HG03196 (cell line): ENCODE data around the gene RGS16.

Experiments
- ATAC-seq: cut with Tn5 transposase; IDR thresholded peaks from one replicate; pipeline ENCODE4 v1.9.1; 2021; ENCODE audit not compliant: unreplicated experiment

RGS16 gene

DNA sequence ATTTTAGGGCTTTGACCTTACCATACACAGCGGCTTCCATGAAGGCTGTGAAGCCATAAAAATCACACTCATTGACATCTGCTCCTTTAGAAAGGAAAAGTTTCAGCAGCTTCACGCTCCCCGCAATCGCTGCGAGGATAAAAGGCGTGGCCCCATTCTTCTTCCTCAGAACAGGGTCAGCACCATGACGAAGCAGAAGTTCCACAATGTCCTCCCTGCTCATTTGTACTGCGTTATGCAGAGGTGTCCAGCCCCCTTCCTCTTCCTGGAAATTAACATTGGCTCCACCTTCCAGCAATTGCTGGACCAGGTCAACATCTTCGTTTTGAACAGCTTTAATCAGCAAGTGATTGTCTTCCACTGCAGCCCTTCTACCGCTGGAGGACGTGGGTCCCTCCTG, 17.8 kb downstream of the RGS16 start:
- ATAC-seq, result no peak

DNA sequence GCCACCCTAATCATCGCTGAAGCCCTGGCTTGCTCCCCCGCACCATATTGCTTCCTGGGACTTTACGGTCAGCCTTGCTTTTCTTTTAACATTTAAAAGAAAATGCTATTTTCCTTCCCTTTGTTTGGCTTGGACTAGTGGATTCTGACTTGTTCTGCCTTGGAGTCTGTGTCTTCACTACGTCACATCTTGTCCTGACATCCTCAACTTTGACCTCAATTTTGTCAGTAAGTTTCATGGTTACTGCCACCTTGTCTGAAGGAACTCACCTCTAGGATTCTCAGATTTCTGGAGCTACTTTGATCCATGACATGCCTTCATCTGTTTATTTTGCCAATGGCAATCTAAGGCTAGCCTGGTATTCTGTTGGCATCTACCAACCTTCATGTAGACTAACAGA, 19.4 kb downstream of the RGS16 start:
- ATAC-seq, result no peak

DNA sequence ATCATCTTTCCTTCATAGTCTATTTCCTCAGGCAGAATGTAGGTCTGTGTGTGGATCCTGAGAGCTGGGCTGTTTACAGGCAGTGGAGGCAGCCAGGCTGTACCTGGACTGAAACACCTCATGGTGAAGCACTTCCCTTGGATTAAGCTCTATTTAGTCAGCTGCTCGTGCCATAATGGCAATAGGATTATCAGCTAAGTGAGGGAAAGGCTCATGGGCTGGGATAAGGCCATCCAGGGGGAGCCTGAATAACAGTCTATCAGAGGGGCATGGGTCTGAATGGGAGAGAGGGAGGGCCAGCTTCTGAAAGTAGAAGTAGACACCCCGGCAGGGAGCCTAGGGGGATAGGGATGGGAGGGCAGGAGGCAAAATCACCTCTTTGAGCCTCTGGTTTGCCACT, 23.5 kb downstream of the RGS16 start:
- no peak for ATAC-seq

DNA sequence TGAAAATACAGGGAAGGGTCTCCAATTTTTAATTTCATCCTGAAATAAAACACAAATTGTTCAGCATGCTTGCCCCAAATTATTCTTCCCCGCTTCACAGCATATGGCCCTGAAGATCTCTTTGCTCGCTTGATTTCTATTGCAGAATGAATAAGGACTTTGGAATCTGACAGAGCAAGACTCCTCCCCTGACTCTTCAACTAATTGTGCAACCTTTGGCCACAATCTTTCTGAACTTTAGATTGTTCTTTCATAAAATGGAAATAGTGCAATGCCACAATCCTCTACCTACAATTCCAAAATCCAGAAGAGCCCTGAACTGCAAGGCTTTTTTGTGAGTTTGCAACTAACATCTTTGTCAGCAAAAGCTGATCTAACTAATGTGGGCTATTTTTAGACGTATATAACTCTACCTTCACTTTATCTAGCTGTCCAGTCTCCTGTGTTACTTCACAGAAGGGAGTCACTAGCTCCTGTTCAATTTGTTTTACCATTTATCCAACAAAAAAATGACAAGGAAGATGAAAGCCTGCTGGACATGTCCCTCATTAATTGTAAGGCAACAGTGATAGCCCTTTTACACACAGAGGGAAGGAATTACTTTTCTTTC, 28.5 kb downstream of the RGS16 start:
- ATAC-seq, result no peak

DNA sequence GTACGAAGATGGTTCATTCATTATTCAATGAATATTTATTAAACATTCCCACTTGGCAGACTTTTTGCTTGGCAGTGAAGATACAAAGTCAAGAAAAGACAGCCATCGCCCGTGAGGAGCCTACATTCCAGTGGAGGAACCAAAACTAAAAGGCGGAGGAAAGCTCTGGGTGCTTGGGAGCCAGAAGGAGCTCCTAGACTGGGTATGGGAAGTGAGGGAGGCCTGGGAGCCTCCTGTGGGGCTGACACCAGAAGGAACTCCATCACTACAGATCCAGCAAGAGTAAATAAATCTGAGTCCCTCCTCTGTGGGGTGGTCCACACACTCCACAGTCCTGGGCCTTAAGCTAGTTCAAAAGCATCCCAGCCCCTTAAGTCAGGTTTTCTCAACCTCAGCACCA, 30.0 kb downstream of the RGS16 start:
- ATAC-seq, result no peak

DNA sequence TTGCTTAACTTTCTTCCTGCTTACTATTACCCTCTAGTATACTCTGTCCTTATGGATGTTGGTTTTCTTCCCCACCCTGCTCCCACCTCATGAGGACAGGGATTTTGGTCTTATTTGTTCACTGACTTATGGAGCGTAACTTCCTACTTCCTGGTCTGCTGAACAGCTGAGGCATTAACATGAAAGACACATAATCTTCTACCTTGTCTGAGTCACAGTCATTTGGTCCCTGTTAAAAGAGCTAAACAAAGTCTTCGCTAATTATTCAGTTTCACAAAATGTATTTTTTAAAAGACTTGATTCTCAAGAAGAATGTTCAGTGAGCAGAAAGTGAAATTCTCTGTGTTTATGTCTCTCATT, 33.6 kb downstream of the RGS16 start:
- ATAC-seq, result no peak

DNA sequence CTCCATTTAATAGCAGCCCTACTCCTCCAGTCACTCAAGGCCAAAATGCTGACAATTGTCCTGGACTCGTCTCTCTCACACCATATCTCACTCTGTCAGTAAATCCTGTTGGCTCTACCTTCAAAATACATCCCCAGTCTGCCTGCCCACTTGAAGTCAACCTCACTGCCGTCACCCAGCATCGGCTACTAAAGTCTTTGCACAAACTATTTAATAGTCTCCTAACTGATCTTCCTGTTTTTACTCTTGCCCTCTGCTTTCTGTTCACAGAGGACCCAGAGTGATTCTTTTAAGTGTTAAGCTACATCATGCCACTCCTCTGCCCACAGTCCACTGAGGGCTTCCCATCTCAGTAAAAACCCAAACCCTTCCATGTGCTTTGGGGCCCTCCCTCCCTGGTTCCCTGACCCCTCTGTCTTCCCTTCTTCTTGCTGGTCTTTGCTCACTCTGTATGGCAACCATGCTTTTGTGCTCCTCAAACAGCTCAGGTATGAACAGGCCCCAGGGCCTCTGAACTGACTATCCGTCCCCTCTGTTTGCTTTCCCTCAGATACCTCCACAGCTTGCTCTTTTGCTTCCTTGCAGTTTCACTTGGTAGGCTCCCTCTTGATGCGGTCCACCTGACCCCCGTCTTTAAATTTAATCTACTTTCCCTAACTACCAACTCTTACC, 34.1 kb downstream of the RGS16 start:
- no peak for ATAC-seq

DNA sequence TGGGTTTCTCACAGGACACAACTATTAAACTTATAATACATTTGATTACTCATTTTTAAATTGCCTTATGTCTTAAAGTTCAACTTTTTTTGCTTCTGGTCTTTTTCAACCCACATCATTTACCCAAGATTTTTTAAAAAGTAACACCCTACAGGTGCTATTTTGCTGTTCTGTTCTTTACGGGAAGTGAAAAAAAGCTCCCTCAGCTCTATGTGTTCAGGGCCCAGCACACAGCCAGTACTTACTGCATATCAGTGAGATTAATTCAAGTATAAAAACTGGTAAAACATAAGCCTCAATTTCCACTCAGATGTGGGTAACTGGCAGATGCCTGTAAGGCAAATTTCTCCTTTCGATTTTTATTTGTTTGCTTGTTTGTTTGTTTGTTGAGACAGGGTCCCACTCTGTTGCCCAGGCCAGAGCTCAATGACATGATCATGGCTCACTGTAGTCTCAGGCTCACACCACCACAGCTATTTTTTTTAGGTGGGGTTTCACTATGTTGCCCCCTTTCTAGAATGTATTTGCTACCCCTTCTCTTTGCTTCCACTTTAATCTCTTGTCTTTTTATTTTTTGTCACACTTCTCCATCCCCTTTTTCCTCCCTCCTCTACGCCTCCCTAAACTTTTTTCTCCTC, 35.4 kb downstream of the RGS16 start:
- no peak for ATAC-seq

DNA sequence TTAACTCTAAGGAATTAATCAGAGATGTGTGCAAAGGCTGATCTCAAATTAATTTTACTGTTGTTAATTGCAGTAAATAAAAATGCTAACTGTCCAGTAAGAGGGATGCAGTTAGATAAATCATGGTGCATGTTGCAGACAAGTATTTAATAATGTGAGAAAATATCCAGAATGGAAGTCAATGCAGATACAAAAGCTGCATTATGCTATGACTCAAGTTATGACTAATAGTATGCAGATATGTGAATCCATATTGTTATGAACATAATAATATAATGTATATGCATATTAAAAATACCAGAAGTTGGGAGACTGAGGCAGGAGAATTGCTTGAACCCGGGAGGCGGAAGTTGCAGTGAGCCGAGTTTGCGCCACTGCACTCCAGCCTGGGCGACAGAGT, 36.6 kb downstream of the RGS16 start:
- ATAC-seq, result no peak

DNA sequence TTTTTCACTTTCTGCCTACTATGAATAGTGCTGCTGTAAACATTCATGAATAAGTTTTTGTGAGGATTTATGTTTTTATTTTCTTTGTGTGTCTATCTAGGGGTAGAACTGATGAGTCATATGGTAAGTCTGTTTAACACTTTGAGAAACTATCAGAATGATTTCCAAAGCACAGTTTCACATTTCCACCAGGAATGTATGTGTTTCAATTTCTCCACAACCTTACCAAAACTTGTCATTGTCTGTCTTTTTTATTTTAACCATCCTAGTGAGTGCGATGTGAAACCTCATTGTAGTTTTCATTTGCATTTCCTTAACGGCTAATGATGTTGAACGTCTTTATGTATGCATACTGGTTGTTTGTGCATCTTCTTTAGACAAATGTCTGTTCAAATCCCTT, 38.7 kb downstream of the RGS16 start:
- no peak for ATAC-seq

DNA sequence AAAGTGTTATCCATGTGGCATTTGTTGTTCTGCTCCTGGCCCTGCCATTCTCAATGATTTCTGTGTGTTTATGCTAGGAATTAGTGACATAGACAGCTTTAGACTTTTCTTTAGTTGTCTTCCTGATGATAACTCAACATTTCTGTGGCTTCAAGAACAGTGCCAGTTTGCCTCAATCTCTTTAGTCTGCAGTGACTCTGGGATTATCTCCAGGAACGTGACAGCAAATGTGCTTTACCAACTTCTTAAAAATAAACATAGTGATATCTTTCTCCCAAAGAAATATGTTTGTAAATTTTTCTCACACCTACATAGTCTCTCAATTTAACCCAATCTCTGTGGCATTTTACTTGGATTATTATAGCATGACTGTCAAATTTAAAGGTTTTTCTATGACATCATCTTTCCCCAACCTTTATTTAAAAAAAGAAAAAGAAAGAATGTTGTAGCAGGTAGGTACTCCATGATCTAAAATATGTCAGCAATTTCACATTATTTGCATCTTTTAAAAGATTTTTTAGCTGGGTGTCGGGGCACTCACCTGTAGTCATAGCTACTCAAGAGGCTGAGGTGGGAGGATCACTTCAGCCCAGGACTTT, 39.7 kb downstream of the RGS16 start:
- ATAC-seq, result no peak

DNA sequence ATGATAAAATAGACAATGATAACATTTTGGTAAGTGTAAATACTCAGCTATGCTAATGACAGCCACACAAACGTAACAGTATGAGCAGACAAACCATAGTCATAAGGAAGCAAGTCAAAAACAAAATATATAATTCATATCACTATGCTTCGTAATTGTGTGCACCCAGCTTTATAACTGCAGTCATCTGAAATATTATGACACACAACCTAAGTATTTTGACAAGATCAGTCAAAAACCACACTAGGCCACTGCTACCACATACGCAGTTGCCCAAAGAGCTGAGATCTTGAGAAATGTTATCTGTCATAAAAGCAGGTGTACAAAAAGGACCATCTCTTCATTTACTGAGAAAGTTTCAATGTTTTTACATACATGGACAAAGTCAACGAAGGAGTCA, 41.1 kb downstream of the RGS16 start:
- ATAC-seq, result no peak

DNA sequence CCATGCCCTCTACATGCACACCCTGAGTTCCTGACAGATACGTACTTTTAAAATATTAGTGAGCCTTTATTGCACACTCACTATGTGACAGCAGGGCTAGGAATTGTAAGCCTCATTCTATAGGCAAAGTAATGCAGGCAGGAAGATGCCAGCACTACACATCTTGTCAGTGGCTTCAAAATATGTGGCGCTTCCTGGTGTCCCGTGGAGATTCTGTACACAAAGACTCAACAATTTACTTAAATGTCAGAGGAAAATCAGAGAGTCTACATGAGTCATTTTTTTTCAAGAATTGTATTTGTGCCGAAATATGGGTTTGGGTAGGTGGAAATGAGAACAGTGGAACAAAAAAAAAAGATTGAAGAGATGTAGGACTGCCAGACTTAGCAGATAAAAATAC, 42.7 kb downstream of the RGS16 start:
- no peak for ATAC-seq

DNA sequence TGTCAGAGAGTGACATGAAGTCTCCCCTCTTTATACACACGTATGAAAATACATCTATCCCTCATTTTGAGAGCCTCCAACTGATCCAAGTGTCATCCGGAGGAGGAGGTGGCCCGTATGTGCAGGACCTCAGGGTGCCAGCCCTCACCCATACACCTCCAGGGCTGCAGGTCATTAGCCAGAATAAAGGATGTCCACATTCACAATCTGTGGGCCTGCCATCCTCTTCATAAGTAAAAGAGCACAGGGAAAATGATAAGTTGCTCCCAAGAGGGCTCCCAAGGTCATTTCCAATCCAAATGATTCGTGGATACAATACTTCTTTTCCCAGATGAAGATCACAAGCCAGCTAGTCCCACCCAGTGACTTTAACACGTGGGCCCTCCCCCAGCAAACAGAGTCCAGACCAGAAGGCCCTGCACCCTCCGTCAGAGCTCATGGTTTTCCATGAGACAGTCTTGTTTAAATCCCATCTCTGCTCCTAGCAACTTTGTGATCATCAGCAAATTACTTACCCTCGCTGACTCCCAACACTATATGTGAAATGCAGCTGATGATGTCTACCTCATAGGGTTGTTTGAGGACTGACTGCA, 43.7 kb downstream of the RGS16 start:
- no peak for ATAC-seq

DNA sequence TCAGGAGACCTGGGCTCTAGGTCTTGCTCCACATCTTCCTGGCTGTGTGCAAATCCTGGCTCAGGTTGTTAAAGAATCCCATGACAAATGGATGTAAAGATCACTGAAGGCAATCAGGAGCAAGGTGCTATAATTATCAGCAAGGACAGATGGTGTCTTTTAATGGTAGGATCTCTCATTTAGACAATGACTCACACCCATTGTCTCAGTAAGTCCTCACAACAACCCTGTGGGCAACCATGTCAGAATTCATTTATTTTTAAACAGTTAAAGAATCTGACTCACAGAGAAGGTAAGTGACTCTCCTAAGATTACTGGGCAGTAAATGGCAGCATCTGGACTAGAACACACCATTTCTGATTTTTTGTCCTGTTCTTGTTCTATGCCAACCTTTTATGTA, 47.9 kb downstream of the RGS16 start:
- no peak for ATAC-seq

DNA sequence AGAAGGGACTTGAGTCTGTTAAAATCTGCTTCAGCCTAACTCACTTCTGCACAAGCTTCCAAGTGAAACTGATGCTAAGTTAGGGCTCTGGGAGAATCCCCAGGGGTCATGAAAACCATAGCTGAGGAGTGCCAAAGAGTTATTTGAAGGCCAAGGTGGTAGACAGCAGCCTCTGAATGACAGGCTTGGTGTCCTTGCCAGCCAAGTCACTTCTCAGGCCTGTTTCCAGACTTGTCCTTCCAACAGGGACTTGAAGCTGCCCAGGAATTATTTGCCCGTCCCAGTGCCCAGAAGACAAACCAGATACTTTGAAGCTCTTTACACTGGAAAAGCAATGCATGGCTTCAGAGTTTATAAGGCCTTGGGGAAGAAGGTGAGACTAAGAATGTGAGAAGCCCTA, 48.7 kb downstream of the RGS16 start:
- ATAC-seq, result no peak

DNA sequence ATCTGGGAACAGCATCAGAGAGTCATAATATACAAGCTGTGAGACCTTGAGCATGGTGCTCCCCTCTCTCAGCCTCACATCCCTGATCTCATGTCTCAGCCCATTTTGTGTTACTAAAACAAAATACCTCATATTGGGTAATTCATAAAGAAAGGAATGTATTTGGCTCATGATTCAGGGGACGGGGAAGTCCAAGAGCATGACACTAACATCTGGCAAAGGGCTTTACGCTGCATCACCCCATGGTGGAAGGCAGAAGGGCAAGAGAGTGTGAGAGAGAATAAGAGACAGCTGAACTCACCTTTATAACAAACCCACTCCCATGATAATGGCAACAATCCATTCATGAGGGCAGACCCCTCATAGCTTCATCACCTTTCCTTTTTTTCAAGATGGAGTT, 51.7 kb downstream of the RGS16 start:
- ATAC-seq, result no peak

DNA sequence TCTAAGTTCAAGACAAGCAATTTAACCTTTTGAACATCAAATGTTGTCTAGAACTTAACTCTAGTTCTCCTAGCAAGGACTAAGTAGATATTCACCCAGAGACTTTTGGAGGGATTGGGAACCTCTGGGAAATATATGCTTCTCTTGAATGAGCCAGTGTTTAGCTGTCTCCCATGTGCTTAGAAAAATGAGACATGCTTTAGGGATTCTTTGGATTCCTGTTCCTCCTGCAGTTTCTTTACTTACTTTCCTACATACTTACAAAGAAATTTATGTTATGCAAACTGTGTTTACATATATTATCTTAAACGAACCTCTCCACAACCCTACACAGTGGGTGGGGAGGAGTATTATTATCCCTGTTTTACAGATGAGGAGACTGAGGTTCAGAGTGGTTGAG, 54.4 kb downstream of the RGS16 start:
- no peak for ATAC-seq

DNA sequence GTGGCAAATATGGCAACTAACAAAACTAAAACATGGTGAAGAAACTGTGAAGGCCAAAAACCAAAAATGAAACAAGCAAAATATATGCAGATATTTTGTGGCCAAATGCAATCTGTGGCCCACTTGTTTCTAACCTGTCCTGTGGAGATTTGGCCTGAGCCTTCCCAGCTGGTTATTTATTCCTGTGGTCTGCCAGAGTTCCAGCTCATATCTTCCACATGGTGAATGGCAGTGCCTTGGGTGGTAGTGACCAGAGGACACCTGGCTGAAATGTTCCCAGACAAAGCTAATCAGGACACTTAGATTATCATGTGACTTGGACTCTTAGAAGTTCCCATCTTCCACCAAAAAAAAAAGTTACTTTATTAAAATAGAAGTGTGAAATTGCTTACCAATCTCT, 54.8 kb downstream of the RGS16 start:
- ATAC-seq, result no peak
